ENCODE measurements around the gene TTLL5.

TTLL5 gene

DNA sequence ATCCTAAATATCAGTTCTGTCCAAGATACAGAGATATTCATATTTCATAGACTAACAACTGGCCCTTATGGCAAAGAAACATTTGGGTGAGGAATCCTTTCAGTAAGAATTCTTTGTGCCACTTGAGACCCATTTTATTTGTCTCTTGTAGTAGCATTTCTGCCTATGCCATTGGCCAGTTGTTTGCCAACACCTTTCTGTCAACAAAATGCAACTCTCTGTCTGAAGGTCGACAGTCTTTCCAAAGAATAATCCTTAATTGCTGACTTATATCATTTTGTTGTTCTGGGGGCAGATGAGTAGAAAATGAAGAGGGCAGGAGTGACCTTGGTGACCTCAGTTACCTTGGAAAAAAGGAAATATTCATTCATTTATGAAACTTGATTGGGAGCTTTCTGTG is 335.4 kb downstream of the TTLL5 start:
- no peak for DNase-seq

DNA sequence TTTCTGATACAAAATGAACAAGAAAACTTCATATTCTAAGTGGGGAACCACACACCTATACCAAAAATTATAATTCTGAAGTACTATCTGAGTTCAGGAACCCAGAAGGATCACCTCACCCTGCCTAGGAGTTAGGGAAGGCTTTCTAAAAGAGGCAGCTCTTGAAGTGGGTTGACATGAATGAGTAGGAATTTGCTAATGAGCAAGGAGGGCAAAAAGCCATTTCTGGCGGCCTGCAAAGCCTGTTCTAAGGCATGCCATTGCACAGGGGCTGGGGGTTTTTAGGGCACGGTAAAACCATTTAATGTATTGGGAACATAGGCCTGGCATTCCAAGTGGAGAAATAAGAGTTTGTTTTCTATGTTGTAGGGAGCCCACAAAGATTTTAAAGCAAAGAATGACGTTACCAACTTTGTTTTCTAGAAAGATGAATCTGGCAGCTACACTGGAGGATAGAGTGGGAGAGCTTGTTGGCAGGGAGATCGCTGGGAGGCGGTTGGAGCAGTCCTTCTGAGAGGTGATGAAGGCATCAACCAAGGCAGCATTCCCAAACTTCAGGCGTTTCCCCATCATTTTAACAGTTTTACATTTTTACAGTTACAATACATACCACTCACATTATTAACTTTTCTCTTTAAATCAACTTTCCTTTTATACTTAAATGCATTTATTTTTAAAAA is 338.6 kb downstream of the TTLL5 start:
- DNase-seq: no peak

DNA sequence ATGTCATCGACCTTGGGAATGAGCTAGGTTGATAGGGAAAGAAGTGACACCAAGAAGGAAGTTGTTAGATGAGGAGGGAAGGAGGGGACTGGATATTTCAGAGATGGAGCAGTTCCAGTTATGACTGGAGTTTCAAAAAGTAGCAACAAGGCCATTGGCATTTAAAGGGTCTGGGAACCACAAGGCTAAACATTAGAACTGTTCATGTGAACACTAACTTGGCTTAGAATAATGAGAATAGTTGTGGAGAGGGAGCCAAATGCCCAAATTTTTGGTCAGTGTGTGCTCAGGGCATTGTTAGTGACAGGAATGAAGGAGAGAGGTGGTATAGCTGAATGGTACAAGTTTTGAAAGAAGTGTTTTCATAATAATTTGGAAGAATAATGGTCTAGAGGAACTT is 341.3 kb downstream of the TTLL5 start:
- no peak for DNase-seq
